Endothelial cell of umbilical vein (primary cell): ENCODE results near the gene NCEH1. TPM values are rescaled to one million over a fixed set of nuclear protein-coding genes. Genes with fewer than 3 reads are reported as not detected.

Experiments
- BruUV-seq: library from RNA; stranded (reverse); fragments of 400-500 nt; replicated peaks from 2 replicates; lab custom pipeline; 2021; lab: Mats Ljungman, UMichigan
- CTCF ChIA-PET: fragments of 300-600, 350-600 bp; sonication (Branson Sonifier 250); formaldehyde crosslinking; loops from one replicate; lab custom pipeline; 2021; ENCODE audit warnings: antibody characterized with exemption, inconsistent platforms; lab: Charles Lee
- POLR2A ChIA-PET: fragments of 300-600, 350-600 bp; sonication (Branson Sonifier 250); formaldehyde crosslinking; loops from one replicate; lab custom pipeline; 2021; ENCODE audit warnings: antibody characterized with exemption, inconsistent platforms; lab: Charles Lee
- DNase-seq: peaks from one replicate; pipeline ENCODE4 v3.0.0-alpha.2; 2011; ENCODE audit warnings: low read depth, low spot score
- FAIRE-seq: peaks from 2 replicates; lab custom pipeline; 2011; peaks lifted over from hg19 to GRCh38; lab: Jason Lieb, UNC
- H2AFZ ChIP-seq: 2 replicates; pipeline ENCODE4 v1.6.0; 2012; ENCODE audit warnings: low read depth, low read length, control low read depth, inconsistent platforms
- H3K27ac ChIP-seq: 2 replicates; pipeline ENCODE4 v1.5.1; 2011; ENCODE audit warnings: low read depth, mild to moderate bottlenecking, control low read depth, low read length, moderate library complexity; ENCODE audit not compliant: insufficient read depth
- H3K27me3 ChIP-seq, 2 experiments: 2 replicates each; pipeline versions ENCODE4 v1.6.0 to v1.6.1; 2011; ENCODE audit warnings: low read length in 2 of 2, mixed read lengths in 1 of 2; ENCODE audit not compliant: control insufficient read depth in 2 of 2, insufficient read depth in 2 of 2
- H3K36me3 ChIP-seq, 2 experiments: 2 replicates in 1 of 2; 3 replicates in 1 of 2; pipeline ENCODE4 v1.5.1; 2011; ENCODE audit warnings: low read length in 2 of 2, mild to moderate bottlenecking in 1 of 2, moderate library complexity in 1 of 2; ENCODE audit not compliant: control insufficient read depth in 2 of 2, insufficient read depth in 2 of 2; ENCODE audit errors: extremely low read depth in 1 of 2
- H3K4me1 ChIP-seq: 3 replicates; pipeline ENCODE4 v1.5.1; 2011; ENCODE audit warnings: mild to moderate bottlenecking, low read length; ENCODE audit not compliant: control insufficient read depth, insufficient read depth; ENCODE audit errors: extremely low read depth
- H3K4me2 ChIP-seq: 2 replicates; pipeline ENCODE4 v1.6.1; 2011; ENCODE audit warnings: low read length, control low read depth, mixed read lengths; ENCODE audit not compliant: insufficient read depth
- H3K4me3 ChIP-seq, 3 experiments: fragments of 200-600 bp in 1 of 3; sonication (generic), shearing (Covaris generic) in 1 of 3; replicated peaks in 1 of 3; 2 replicates each; pipeline ENCODE4 v1.5.1; 2011 to 2016; ENCODE audit warnings: control low read depth in 3 of 3, low read length in 3 of 3, mild to moderate bottlenecking in 2 of 3, inconsistent platforms in 1 of 3, low read depth in 1 of 3, moderate library complexity in 1 of 3; ENCODE audit not compliant: insufficient read depth in 1 of 3
- H3K79me2 ChIP-seq: 2 replicates; pipeline ENCODE4 v1.6.0; 2012; ENCODE audit warnings: low read length, inconsistent platforms; ENCODE audit not compliant: control insufficient read depth, insufficient read depth
- H3K9ac ChIP-seq: replicated peaks from 2 replicates; pipeline ENCODE3; 2011; ENCODE audit warnings: low read length, control low read depth; ENCODE audit not compliant: insufficient read depth; ENCODE audit errors: extremely low read depth
- H3K9me1 ChIP-seq: replicated peaks from 3 replicates; pipeline ENCODE4 v1.6.0; 2011; ENCODE audit warnings: mild to moderate bottlenecking, low read length; ENCODE audit not compliant: control insufficient read depth, insufficient read depth; ENCODE audit errors: extremely low read depth
- H3K9me3 ChIP-seq: replicated peaks from 2 replicates; pipeline ENCODE4 v1.5.1; 2012; ENCODE audit warnings: low read length, inconsistent platforms; ENCODE audit not compliant: control insufficient read depth, insufficient read depth
- H4K20me1 ChIP-seq: replicated peaks from 2 replicates; pipeline ENCODE3; 2011; ENCODE audit warnings: mild to moderate bottlenecking, low read length; ENCODE audit not compliant: control insufficient read depth, insufficient read depth; ENCODE audit errors: extremely low read depth
- CTCF ChIP-seq, 2 donors: IDR thresholded peaks; 1 replicate in 1 of 2; 2 replicates in 1 of 2; pipeline ENCODE4 v1.5.1; 2011; ENCODE audit warnings: low read length in 2 of 2, mild to moderate bottlenecking in 2 of 2, moderate library complexity in 2 of 2, control low read depth in 1 of 2, inconsistent platforms in 1 of 2, low read depth in 1 of 2; ENCODE audit not compliant: insufficient read depth in 1 of 2; ENCODE audit errors: extremely low read depth in 1 of 2
- EZH2 ChIP-seq: IDR thresholded peaks from 2 replicates; pipeline ENCODE4 v1.6.1; 2012; ENCODE audit warnings: borderline replicate concordance, low read depth, mild to moderate bottlenecking, moderate library complexity, low read length, inconsistent platforms; ENCODE audit not compliant: severe bottlenecking
- FOS ChIP-seq: IDR thresholded peaks from 2 replicates; pipeline ENCODE4 v1.6.1; 2011; ENCODE audit warnings: mild to moderate bottlenecking, low read length, moderate library complexity, borderline replicate concordance; ENCODE audit not compliant: insufficient read depth
- GATA2 ChIP-seq: IDR thresholded peaks from 2 replicates; pipeline ENCODE4 v1.7.0; 2011; ENCODE audit warnings: low read depth, mild to moderate bottlenecking, moderate library complexity, mixed read lengths, low read length; ENCODE audit not compliant: insufficient read length, insufficient read depth
- JUN ChIP-seq: IDR thresholded peaks from 2 replicates; pipeline ENCODE4 v1.6.1; 2011; ENCODE audit warnings: borderline replicate concordance, low read depth; ENCODE audit not compliant: insufficient read length, insufficient read depth
- MAX ChIP-seq: IDR thresholded peaks from 2 replicates; pipeline ENCODE4 v1.6.1; 2011; ENCODE audit not compliant: insufficient read depth, insufficient read length
- MYC ChIP-seq: IDR thresholded peaks from one replicate; pipeline ENCODE4 v1.6.1; 2011; ENCODE audit warnings: mild to moderate bottlenecking, low read depth, low read length
- POLR2A ChIP-seq: IDR thresholded peaks from 2 replicates; pipeline ENCODE4 v1.6.1; 2012; ENCODE audit warnings: low read depth, mild to moderate bottlenecking, control low read depth, low read length
- POLR2AphosphoS5 ChIP-seq: IDR thresholded peaks from 2 replicates; pipeline ENCODE4 v1.6.1; 2012; ENCODE audit warnings: low read depth, mild to moderate bottlenecking, control low read depth, low read length, moderate library complexity; ENCODE audit not compliant: insufficient read depth
- dilution Hi-C: fragments of 300-500 bp; cut with MboI; formaldehyde crosslinking; loops from one replicate; pipeline ENCODE4 v1.15.0; 2019; ENCODE audit warnings: low sequenced_read_pairs; ENCODE audit not compliant: extremely low pct_ligation_motif_present
- intact Hi-C: fragments of 100-400 bp; cut with micrococcal nuclease; formaldehyde crosslinking; loops from one replicate; pipeline ENCODE4 v1.10.0; 2022
- polyA plus RNA-seq, 4 experiments: library from polyadenylated mRNA; depleted of rRNA in 3 of 4; stranded (reverse) in 3 of 4; unstranded in 1 of 4; fragments of >200 nt; gene quantifications; 2 replicates each; pipeline versions ENCODE4 v1.2.1 to v1.2.3, GENCODE V29; 2011 to 2012; ENCODE audit warnings: missing spikeins in 1 of 4
- total RNA-seq: library from RNA; stranded (reverse); gene quantifications from 2 replicates; pipeline ENCODE4 v1.2.3, GENCODE V29; 2021

NCEH1 gene
- total and polyA plus RNA-seq, 2 donors (not counting 3 experiments of a cell fraction or from before 2014, with no cell fraction given), result 10.0 to 20.3 TPM

GRCh38 chr3:172648747-172649146, 62.1 kb downstream of the NCEH1 start:
- Histone ChIP-seq H3K9me3 (no peaks in the 10 kb centered on the region), H3K36me3 (no peaks in the 10 kb centered on the region), H3K27ac (no peak overlapping the region), H3K4me1 (peaks cover 11% of the 10 kb centered on the region), H3K4me3 (no peak overlapping the region), H3K79me2 (peaks cover 12% of the 10 kb centered on the region), H3K9ac (no peak overlapping the region), H4K20me1 (no peaks in the 10 kb centered on the region), H2AFZ (no peak overlapping the region), H3K9me1 (no peaks in the 10 kb centered on the region), H3K4me2 (no peak overlapping the region), H3K27me3 (no peaks in the 10 kb centered on the region)
- intact Hi-C loops, result no loop called here
- DNase-seq, result no peak
- FAIRE-seq, result no peak
- POLR2A ChIA-PET, result no interaction called here
- CTCF ChIA-PET, result interaction anchor here (0.9 to 2.7 kb wide), 4 partner anchors 8 to 53 kb away, joined by 3 to 11 read pairs (median 6); no protein-coding TSS in a partner anchor
- TF ChIP-seq JUN, result no peak
- TF ChIP-seq MYC, result no peak
- no peak for TF ChIP-seq GATA2
- no peak for TF ChIP-seq POLR2AphosphoS5
- TF ChIP-seq MAX, result no peak
- TF ChIP-seq FOS, result no peak
- TF ChIP-seq POLR2A, result no peak
- TF ChIP-seq CTCF (IDR thresholded peaks at IDR 0.05; ENCODE audit: extremely low read depth in 1 of 2, insufficient read depth in 1 of 2, low read depth in 1 of 2, low read length in 2 of 2), result no peak
- TF ChIP-seq EZH2, result no peak
- no TSS peak for BruUV-seq
- dilution Hi-C loops, result no loop called here
